ENCODE measurements around the gene KLK1.
"Not testable (repeated sequence)": the region's sequence is repeated elsewhere in the genome, so short reads cannot be mapped to it uniquely, and the experiment has no call there.

Gene KLK1

GRCh38 chr19:50791594-50792271 is 31.9 kb downstream of the KLK1 start:
- DNase-seq = no peak

DNA sequence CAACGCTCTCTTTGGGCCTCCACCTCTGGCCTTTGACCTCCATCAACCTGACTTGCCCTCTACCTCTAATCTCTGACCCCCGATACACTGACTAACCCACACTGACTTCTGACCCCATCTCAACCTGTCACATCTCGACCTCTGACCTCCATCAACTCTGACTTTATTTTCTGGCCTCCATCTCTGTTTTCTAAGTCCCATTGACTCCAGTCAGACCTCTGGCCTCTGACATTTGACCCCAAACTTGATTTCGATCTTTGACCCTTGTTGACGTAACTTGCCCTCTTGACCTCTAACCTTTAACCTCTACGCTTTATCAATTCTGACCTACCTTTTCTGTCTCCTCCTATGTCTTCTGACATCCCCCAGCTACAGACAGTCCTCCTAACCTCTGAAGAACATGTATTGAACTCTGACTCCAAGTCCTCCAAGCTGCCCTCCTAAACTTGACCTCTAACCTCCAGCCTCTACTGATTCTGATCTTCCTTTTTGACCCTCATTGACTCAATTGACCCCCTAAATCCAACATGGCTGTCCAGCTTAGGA is 32.6 kb downstream of the KLK1 start:
- no peak for DNase-seq

DNA sequence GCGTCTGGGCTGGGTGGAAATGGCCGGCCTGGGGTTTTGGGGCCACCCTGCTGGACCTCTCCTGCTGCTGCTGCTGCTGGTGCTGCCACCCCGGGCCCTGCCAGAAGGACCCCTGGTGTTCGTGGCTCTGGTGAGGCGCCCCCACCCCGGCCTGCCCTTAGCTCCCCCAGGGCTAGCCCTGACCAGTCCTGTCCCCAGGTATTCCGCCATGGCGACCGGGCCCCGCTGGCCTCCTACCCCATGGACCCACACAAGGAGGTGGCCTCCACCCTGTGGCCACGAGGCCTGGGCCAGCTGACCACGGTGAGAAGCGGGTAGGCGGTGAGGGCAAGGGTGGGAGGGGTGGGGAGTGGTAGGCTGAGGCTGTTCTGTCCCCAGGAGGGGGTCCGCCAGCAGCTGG is 33.2 kb downstream of the KLK1 start, which contains the start of gene ACP4:
Gene ACP4 (plus strand): TSS at position 20 of the 400 bp plus-strand sequence. CDS start 0 bp downstream, at position 20.
- DNase-seq = no peak

DNA sequence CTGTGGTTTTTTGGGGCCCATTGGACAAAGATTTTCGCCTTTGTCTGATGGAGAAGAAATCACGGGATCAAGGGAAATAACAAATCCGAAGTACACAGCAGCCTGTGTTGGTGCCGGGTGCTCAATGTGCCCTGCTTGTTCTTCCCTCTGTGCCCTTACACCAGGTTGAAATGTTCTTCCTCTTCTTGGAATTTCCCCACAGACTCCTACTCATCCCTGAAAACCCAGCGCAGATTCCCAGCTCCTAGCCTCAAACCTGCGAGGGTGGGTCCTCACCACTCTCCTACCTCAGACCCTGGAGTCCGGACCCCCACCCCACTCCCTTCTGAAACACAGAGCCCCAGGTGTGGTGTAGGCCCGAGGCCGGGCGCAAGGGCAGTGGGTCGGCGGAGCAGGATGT is 38.3 kb downstream of the KLK1 start:
- DNase-seq = no peak

GRCh38 chr19:50784710-50785109 is 38.9 kb downstream of the KLK1 start:
- DNase-seq = no peak

DNA sequence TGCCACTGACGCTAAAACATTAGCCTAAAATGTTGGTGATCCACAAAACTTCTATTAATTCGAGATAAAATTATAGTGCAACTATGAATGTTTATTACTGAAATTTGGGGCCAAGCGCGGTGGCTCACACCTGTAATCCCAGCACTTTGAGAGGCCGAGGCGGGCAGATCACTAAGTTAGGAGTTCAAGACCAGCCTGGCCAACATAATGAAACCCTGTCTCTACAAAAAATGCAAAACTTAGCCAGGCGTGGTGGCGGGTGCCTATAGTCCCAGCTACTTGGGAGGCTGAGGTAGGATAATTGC is 39.8 kb downstream of the KLK1 start:
- not testable (repeated sequence) for DNase-seq

- DNase-seq = no peak
These were observed 42.7 kb downstream of the KLK1 start for GRCh38 chr19:50780753-50781435.

DNA sequence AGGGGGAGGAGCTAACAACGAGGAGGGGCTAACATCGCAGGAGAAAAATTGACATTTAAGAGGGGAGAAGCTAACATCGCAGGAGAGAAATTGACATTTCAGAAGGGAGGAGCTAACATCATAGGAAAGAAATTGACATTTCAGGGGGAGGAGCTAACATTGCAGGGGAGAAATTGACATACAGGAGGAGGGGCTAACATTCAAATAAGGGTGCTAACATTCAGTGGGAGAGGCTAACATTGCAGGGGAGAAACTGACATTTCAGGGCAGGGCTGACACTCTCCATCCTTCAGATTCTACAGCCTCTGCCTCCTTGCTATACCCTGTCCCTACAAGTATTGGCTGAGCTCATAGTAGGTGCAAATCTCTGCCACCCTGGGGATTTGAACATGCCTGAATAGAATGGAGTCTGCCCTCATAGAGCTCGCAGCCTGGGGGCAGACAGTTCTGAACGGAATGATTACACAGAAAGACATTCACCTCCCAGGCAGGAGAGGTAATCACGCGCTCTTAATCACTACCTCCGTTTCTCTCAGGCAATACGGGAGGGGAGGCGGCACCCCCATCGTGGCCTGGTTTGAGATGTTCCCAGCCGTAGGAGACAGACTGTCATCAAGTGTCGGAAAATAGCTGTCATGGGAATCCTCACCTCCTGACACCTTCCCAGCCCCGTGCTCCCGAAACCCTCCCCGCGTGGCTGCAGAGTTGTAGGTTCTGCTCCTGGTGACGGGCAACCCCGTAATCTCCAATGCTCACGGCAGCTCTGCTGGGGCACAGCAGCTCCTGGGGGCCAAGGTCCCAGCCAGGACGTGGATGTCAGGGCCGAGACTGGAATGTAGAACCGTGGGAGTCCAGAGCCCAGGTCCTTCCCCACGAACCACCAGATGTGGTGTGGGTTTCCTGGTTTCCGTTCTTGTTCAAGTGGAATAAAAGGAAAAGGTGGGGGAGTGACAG is 43.8 kb downstream of the KLK1 start:
- no peak for DNase-seq

- DNase-seq = no peak
These were observed 44.6 kb downstream of the KLK1 start for GRCh38 chr19:50778906-50779430.

DNA sequence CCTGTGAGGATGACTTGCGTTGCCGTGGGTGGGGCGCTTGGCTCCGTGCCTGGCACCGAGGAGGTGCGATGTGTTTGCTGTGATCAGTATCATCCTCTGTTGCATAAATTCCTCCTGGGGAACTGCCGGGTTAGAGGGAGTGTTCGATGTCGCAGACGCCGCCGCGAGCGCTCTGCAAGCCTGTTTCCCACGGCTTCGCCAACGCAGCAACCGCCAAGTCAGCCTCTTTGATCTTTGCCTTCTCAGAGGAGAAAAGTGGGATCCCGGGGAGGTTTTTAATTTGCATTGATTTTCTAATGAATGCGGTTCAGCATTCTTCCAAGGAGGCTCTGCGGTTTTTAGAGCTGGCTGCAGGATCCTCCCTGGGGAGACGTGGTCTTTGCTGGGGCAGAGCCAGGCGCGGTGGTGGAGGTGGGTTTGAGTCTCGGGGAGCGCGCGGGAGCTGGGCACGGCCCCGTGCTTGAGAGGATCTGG is 45.7 kb downstream of the KLK1 start:
- no peak for DNase-seq

DNA sequence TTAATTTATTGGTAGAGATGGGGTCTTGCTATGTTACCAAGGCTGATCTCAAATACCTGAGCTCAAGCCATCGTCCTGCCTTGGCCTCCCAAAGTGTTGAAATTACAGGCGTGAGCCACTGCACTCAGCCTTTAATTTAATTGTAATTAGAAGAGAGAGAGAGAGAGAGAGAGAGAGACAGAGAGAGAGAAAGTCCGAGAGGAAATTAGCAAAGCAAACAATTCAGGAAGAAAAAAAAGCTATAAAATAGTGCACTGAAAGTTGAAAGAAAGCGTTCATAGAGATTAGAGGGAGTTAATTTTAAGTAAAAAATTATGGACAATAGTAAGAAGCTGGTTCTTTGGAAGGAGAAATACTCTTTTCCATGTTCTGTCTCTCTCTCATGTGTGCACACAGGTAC is 46.3 kb downstream of the KLK1 start:
- no peak for DNase-seq

GRCh38 chr19:50776131-50776530 is 47.5 kb downstream of the KLK1 start:
- DNase-seq = no peak

DNA sequence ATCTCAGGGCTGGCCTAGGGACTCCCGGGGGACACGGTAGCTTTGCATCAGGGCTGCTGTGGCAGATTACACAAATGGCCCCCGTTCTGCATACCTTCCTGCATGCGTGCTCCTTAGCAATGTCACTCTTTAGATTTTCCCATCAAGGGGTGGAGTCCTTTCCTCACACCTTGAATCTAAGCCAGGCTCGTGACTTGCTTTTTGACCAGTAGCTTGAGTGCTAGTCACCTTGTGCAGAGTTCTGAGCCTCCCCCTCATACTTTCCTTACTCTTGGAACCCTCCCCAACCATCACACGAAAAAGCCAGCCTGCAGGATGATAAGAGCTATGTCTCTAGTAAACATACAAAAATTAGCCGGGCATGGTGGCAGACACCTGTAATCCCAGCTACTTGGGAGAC is 50.1 kb downstream of the KLK1 start:
- DNase-seq = not testable (repeated sequence)

GRCh38 chr19:50772912-50773311 is 50.7 kb downstream of the KLK1 start:
- DNase-seq = not testable (repeated sequence)

DNA sequence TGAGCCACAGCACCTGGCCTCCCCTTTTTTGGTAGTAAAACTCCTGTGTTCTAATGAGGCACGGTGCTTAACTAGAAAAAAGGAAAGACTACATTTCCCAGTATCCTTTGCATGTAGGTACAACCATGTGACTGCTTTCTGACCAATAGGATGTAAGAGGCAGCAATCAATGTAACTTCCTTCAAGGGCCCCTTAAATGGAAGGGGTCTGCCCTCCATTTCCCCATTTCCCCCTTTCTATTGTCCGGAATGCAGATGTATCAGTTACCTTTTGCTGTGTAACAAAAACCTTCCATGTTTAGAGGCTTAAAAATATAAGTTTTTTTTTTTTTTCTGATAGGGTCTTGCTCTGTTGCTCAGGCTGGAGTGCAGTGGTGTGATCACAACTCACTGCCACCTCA is 51.1 kb downstream of the KLK1 start:
- DNase-seq = peak in 1 of 2 experiments; percentile 26

DNA sequence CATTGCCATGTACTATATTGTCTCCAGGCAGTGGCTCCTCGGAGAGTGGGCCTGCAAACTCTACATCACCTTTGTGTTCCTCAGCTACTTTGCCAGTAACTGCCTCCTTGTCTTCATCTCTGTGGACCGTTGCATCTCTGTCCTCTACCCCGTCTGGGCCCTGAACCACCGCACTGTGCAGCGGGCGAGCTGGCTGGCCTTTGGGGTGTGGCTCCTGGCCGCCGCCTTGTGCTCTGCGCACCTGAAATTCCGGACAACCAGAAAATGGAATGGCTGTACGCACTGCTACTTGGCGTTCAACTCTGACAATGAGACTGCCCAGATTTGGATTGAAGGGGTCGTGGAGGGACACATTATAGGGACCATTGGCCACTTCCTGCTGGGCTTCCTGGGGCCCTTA is 52.7 kb downstream of the KLK1 start:
- DNase-seq = no peak

DNA sequence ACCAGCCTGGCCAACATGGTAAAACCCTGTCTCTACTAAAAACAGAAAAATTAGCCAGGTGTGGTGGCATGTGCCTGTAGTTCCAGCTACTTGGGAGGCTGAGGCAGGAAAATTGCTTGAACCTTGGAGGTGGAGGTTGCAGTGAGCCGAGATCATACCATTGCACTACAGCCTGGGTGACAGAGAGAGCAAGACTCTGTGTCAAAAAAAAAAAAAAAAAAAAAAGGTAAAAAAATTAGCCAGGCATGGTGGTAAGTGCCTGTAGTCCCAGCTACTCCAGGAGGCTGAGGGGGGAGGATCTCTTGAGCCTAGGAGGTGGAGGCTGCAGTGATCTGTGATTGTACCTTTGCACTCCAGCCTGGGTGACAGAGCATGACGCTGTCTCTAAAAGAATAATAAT is 53.4 kb downstream of the KLK1 start, which contains the start of gene GPR32:
Gene GPR32 (plus strand): TSS at position 301 of the 400 bp plus-strand sequence. CDS start 137 bp downstream, outside the sequence.
- not testable (repeated sequence) for DNase-seq
